Effector memory CD4-positive, alpha-beta T cell (primary cell): Measurements from ENCODE around the gene ARL13A.

Experiments used
- DNase-seq, 3 donors: peaks; one replicate each; pipeline ENCODE4 v3.0.0-alpha.2; 2020
- H3K27ac ChIP-seq: 2 replicates; pipeline ENCODE4 v1.7.0; 2013; ENCODE audit warnings: mild to moderate bottlenecking, low read length, moderate library complexity; ENCODE audit not compliant: insufficient read depth, poor library complexity, severe bottlenecking
- H3K27me3 ChIP-seq: replicated peaks from 2 replicates; pipeline ENCODE4 v1.7.0; 2013; ENCODE audit warnings: mild to moderate bottlenecking, low read length; ENCODE audit not compliant: insufficient read depth, control insufficient read depth, poor library complexity, severe bottlenecking
- H3K36me3 ChIP-seq: 2 replicates; pipeline ENCODE4 v1.7.0; 2013; ENCODE audit warnings: mild to moderate bottlenecking, low read length, moderate library complexity; ENCODE audit not compliant: control insufficient read depth, insufficient read depth
- H3K4me1 ChIP-seq: 2 replicates; pipeline ENCODE4 v1.7.0; 2013; ENCODE audit warnings: low read length, mild to moderate bottlenecking; ENCODE audit not compliant: control insufficient read depth, insufficient read depth, poor library complexity, severe bottlenecking
- H3K4me3 ChIP-seq: 2 replicates; pipeline ENCODE4 v1.7.0; 2013; ENCODE audit warnings: low read length, low read depth, mild to moderate bottlenecking; ENCODE audit not compliant: insufficient read depth, poor library complexity, severe bottlenecking
- H3K9me3 ChIP-seq: 2 replicates; pipeline ENCODE4 v1.7.0; 2013; ENCODE audit warnings: mild to moderate bottlenecking, low read length, moderate library complexity; ENCODE audit not compliant: control insufficient read depth

ARL13A gene

DNA sequence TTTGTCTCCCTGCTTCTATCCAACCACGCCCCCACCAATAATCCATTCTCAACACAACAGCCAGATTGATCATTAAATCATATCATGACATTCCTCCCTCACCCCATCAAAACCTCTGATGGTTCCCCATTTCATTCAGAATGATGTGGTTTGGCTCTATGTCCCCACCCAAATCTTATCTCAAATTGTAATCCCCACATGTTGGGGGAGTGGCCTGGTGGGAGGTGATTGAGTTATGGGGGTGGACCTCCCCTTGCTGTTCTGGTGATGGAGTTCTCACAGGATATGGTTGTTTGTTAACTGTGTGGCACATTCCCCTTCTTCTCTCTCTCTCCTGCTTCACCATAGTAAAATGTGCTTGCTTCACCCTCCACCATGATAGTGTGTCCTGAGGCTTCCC is 59.1 kb downstream of the ARL13A start:
- Histone ChIP-seq H3K36me3 (peaks cover 4% of the 10 kb centered on the region), H3K27me3 (no peaks in the 10 kb centered on the region), H3K4me3 (no peak overlapping the region), H3K9me3 (no peaks in the 10 kb centered on the region), H3K4me1 (no peaks in the 10 kb centered on the region), H3K27ac (no peak overlapping the region)
- no peak for DNase-seq

DNA sequence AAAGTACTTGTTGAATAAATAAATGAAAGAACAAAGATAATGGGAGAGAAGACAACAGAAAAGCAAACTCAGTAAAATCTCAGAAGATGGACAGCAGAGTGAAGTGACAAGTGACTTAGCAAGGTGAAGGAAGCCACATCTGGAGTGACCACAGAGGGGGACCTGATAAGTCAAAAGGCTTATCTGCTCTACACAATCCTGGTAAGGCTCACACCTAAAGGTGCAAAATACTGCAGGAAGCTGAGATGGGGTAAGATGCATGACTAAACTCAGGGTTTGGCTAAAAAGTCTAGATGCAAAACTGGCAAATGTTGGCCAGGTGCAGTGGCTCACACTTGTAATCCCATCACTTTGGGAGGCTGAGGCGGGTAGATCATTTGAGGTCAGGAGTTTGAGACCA is 60.2 kb downstream of the ARL13A start:
- no peak overlapping the region for H3K27ac ChIP-seq
- H3K9me3 ChIP-seq, result no peaks in the 10 kb centered on the region
- no peak overlapping the region for H3K4me3 ChIP-seq
- peaks cover 4% of the 10 kb centered on the region for H3K36me3 ChIP-seq
- DNase-seq, result no peak
- no peaks in the 10 kb centered on the region for H3K27me3 ChIP-seq
- no peaks in the 10 kb centered on the region for H3K4me1 ChIP-seq

DNA sequence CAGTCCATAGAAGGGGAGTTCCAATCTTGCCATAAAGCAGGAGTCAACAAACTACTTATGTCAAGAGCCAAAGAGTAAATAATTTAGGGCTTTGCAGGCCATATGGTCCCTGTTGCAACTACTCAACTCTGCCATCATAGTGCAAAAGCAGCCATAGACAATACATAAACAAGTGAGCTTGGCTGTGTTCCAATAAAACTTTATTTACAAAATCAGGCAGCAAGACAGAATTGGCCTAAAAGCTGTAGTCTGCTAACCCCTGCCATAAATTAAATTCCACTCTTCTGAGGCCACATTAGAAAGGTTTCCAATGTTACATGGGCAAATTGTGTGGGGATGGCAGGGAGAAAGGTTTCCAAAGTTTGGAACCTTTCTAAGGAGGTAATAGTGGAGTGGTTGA is 67.7 kb downstream of the ARL13A start:
- no peak overlapping the region for H3K27ac ChIP-seq
- H3K9me3 ChIP-seq, result no peaks in the 10 kb centered on the region
- no peak for DNase-seq
- H3K4me3 ChIP-seq, result no peak overlapping the region
- H3K27me3 ChIP-seq, result no peaks in the 10 kb centered on the region
- peaks cover 11% of the 10 kb centered on the region for H3K36me3 ChIP-seq
- no peaks in the 10 kb centered on the region for H3K4me1 ChIP-seq

DNA sequence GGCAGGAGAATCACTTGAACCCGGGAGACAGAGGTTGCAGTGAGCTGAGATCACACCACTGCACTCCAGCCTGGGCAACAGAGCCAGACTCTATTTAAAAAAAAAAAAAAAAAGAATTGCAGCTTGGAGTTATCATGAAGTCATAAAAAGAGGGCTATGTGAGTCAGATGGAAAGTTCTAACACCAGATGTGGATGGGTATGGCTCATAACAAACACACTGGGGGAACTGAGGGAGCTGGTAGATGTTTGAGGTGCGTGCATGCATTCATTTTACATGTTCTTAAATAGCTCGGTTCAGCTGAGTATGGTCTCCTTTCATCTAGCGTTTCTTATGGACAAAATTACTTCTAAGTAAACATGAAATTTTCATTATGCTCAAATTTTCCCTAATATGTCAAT is 70.7 kb downstream of the ARL13A start:
- H3K36me3 ChIP-seq, result peaks cover 11% of the 10 kb centered on the region
- no peak for DNase-seq
- no peaks in the 10 kb centered on the region for H3K27me3 ChIP-seq
- H3K4me3 ChIP-seq, result no peak overlapping the region
- no peaks in the 10 kb centered on the region for H3K9me3 ChIP-seq
- no peak overlapping the region for H3K27ac ChIP-seq
- H3K4me1 ChIP-seq, result no peaks in the 10 kb centered on the region
